Nephron (organoid): ENCODE measurements around the gene CNPY1.

Experiments used
- H3K27ac Mint-ChIP-seq, 3 experiments: 2 replicates each; pipeline ENCODE4 v1.8.0; 2020; ENCODE audit warnings: mixed read lengths in 3 of 3, mild to moderate bottlenecking in 2 of 3, moderate library complexity in 1 of 3
- H3K27me3 Mint-ChIP-seq: 2 replicates; pipeline ENCODE4 v1.8.0; 2021; ENCODE audit warnings: low read depth, mild to moderate bottlenecking, moderate library complexity, mixed read lengths
- H3K36me3 Mint-ChIP-seq: 2 replicates; pipeline ENCODE4 v1.8.0; 2020; ENCODE audit warnings: low read depth, mixed read lengths
- H3K4me1 Mint-ChIP-seq: 2 replicates; pipeline ENCODE4 v1.8.0; 2020; ENCODE audit warnings: mixed read lengths
- H3K4me3 Mint-ChIP-seq, 3 experiments: 2 replicates each; pipeline ENCODE4 v1.8.0; 2020; ENCODE audit warnings: mild to moderate bottlenecking in 3 of 3, mixed read lengths in 3 of 3, moderate library complexity in 2 of 3
- H3K9me3 Mint-ChIP-seq: 2 replicates; pipeline ENCODE4 v1.8.0; 2020; ENCODE audit warnings: mixed read lengths
- CTCF ChIP-seq, 3 experiments: fragments of 200-600 bp; sonication (generic); IDR thresholded peaks; one replicate each; pipeline ENCODE4 v1.5.0; 2021; ENCODE audit warnings: antibody characterized with exemption in 3 of 3; ENCODE audit not compliant: unreplicated experiment in 3 of 3

CNPY1 gene

DNA sequence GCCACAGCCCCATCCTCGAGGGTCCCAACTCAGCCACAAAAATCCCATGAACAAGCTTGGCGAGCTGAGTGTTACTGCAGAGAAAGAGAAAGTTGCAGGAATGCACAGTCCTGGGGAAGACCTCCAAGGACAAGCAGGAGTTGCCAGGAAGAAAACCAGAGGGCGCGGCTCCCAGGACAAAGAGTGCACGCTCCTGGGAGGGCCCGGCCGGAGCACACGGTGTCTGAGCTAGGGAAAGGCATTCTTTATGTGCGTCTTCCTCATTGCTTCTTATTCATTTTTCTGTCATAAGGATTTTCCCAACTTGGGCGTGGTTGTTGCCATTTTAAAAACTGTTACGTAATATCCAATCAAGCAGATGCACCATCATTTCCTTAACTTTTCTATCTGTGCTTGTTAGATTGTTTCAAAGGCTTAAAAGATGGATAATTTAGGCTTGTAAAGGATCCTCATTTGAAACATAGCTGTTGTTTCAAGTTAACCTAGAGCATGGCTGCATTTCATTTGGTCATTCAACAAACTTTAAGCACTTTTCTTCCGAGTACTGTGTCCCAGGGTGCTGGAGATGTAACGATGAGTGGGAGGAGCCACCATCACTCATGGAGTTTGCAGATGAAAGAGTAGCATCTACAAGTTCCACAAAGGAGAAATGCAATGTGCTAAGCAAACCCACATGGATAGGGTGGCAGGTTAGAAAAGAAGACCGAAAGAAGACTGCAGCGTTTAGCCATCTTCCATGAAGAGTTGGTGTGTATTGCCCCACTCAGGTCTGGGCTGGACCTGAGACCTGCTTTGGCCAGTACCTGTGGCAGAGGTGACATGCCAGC, 5.6 kb upstream of the CNPY1 start:
- no peak for TF ChIP-seq CTCF (IDR thresholded peaks at IDR 0.05; ENCODE audit: unreplicated experiment in 3 of 3)
- peaks cover 6% of the 10 kb centered on the region for H3K9me3 Mint-ChIP-seq
- H3K36me3 Mint-ChIP-seq, result no peaks in the 10 kb centered on the region
- no peaks in the 10 kb centered on the region for H3K4me1 Mint-ChIP-seq
- peaks cover 14% of the 10 kb centered on the region for H3K27me3 Mint-ChIP-seq
- no peak overlapping the region for H3K4me3 Mint-ChIP-seq
- no peak overlapping the region for H3K27ac Mint-ChIP-seq

- peaks cover 6% of the 10 kb centered on the region for H3K9me3 Mint-ChIP-seq
- no peak overlapping the region for H3K4me3 Mint-ChIP-seq
- peaks cover 19% of the 10 kb centered on the region for H3K27me3 Mint-ChIP-seq
- TF ChIP-seq CTCF (IDR thresholded peaks at IDR 0.05; ENCODE audit: unreplicated experiment in 3 of 3), result no peak
- no peaks in the 10 kb centered on the region for H3K36me3 Mint-ChIP-seq
- no peaks in the 10 kb centered on the region for H3K4me1 Mint-ChIP-seq
- no peak overlapping the region for H3K27ac Mint-ChIP-seq
These were observed 4.6 kb upstream of the CNPY1 start for GRCh38 chr7:155550916-155551315.

DNA sequence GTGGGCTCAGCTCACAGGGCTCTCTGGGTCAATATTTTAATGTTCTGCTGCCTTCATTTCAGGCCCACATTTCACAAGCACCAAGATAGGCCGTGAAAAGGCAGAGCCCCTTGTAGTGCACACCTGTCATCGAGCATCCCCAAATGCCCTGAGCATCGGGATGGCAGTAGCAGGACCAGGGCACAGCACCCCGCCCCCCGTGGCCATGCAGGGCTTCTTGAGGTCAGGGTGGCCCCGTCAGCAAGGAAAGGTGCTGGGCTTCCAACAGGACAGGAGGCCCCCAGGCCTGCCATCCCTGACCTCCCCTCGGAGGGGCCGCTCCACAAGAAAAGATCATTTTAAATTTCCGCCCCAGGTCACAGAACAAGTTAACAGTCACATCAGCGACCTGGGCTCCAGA, 2.9 kb upstream of the CNPY1 start:
- peaks cover 27% of the 10 kb centered on the region for H3K27me3 Mint-ChIP-seq
- H3K27ac Mint-ChIP-seq, result no peak overlapping the region
- H3K4me1 Mint-ChIP-seq, result no peaks in the 10 kb centered on the region
- H3K4me3 Mint-ChIP-seq, result no peak overlapping the region
- TF ChIP-seq CTCF (IDR thresholded peaks at IDR 0.05; ENCODE audit: unreplicated experiment in 3 of 3), result no peak
- peaks cover 3% of the 10 kb centered on the region for H3K9me3 Mint-ChIP-seq
- no peaks in the 10 kb centered on the region for H3K36me3 Mint-ChIP-seq

DNA sequence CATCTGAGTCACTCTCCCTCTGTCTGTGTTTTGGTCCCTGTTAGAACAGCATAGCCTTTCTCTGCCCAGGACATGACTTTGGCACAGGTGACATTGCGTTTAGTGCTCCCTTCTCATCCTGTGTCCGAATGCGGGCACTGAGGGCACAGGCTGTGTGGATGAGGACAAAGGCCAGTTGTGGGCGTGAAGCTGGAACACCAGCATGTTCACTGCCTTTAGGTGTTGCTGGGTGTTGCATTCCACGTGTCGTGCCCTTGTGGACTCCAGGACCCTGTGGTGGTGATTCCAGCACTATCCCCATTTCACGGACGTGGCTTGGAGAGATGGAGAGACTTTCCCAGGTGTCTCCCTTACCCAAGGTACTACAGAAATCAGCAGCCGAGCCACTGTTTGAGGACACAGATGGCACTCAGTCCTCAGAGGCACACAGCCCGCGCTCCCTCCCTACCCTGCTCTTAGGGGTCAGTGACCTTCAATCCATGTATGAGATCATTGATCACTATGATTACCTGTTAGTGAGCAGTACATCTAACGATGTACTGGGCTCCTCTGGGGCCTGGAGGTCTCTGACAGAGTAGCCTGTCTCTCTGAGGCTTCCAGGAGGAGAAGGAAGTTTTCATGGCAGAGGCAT, 917 bp upstream of the CNPY1 start:
- H3K4me3 Mint-ChIP-seq, result no peak overlapping the region
- TF ChIP-seq CTCF (IDR thresholded peaks at IDR 0.05; ENCODE audit: unreplicated experiment in 3 of 3), result no peak
- H3K9me3 Mint-ChIP-seq, result no peaks in the 10 kb centered on the region
- no peak overlapping the region for H3K27ac Mint-ChIP-seq
- peaks cover 21% of the 10 kb centered on the region for H3K27me3 Mint-ChIP-seq
- H3K36me3 Mint-ChIP-seq, result no peaks in the 10 kb centered on the region
- peaks cover 6% of the 10 kb centered on the region for H3K4me1 Mint-ChIP-seq

GRCh38 chr7:155545348-155545747, 1.0 kb downstream of the CNPY1 start:
- Mint-ChIP-seq H3K9me3 (no peaks in the 10 kb centered on the region), H3K4me3 (no peak overlapping the region), H3K27me3 (peaks cover 29% of the 10 kb centered on the region), H3K27ac (no peak overlapping the region), H3K36me3 (no peaks in the 10 kb centered on the region), H3K4me1 (peaks cover 6% of the 10 kb centered on the region)
- TF ChIP-seq CTCF (IDR thresholded peaks at IDR 0.05; ENCODE audit: unreplicated experiment in 3 of 3), result peak in 1 of 3 experiments; percentile 9
